Colonic mucosa (tissue), 4 donors: Measurements from ENCODE around the gene TBX1. TPM values are rescaled to one million over a fixed set of nuclear protein-coding genes. Genes with fewer than 3 reads are reported as not detected.

ENCODE experiments used
- DNase-seq: peaks from one replicate; pipeline ENCODE4 v3.0.0-alpha.2; 2020
- H3K27ac ChIP-seq: fragments of 200-600 bp; one replicate; pipeline ENCODE4 v1.8.0; 2021
- H3K27me3 ChIP-seq: fragments of 200-600 bp; one replicate; pipeline ENCODE4 v1.8.0; 2021
- H3K36me3 ChIP-seq: fragments of 200-600 bp; one replicate; pipeline ENCODE4 v1.8.0; 2021
- H3K4me1 ChIP-seq: fragments of 200-600 bp; one replicate; pipeline ENCODE4 v1.8.0; 2021; ENCODE audit warnings: mild to moderate bottlenecking
- H3K4me3 ChIP-seq: fragments of 200-600 bp; one replicate; pipeline ENCODE4 v1.8.0; 2021
- H3K9ac ChIP-seq, 2 donors: one replicate each; pipeline ENCODE4 v1.7.0; 2013; ENCODE audit warnings: control low read depth in 2 of 2, low read depth in 2 of 2, low read length in 2 of 2
- H3K9me3 ChIP-seq: fragments of 200-600 bp; one replicate; pipeline ENCODE4 v1.8.0; 2021
- CTCF ChIP-seq: fragments of 200-600 bp; IDR thresholded peaks from one replicate; pipeline ENCODE4 v1.8.0; 2022; ENCODE audit warnings: antibody characterized with exemption, mild to moderate bottlenecking
- intact Hi-C: fragments of 100-400 bp; cut with DNase I; formaldehyde crosslinking; loops from one replicate; pipeline ENCODE4 v1.14.1; 2022
- total RNA-seq, 2 donors: library from RNA; stranded (reverse); fragmentation: NEBNext Ultra II Directional in 1 of 2; extraction: Animal tissue kit (Norgen Biotek cat#: 25700) in 1 of 2; gene quantifications; one replicate each; pipeline ENCODE4 v1.2.1, GENCODE V29; 2021
- donor health status: healthy.
- donor health status: DM: no; HTN: no; CAD: no.
- donor health status: DM: no; HTN: no; CAD: no.

Gene TBX1
- total RNA-seq, 2 donors from 2014 or later = 0.80 to 1.9 TPM

GRCh38 chr22:19721330-19722177 is 39.0 kb upstream of the TBX1 start:
- H3K36me3 ChIP-seq = no peaks in the 10 kb centered on the region
- no peak for DNase-seq
- H3K27me3 ChIP-seq = peaks cover 65% of the 10 kb centered on the region
- intact Hi-C loops = no loop called here
- no peaks in the 10 kb centered on the region for H3K9me3 ChIP-seq
- no peak overlapping the region for H3K27ac ChIP-seq
- TF ChIP-seq CTCF = no peak
- no peak overlapping the region for H3K9ac ChIP-seq
- no peak overlapping the region for H3K4me3 ChIP-seq
- H3K4me1 ChIP-seq = peaks cover 8% of the 10 kb centered on the region

- intact Hi-C loops = no loop called here
- Histone ChIP-seq H3K4me3 (no peak overlapping the region), H3K27ac (no peak overlapping the region), H3K36me3 (no peaks in the 10 kb centered on the region), H3K9ac (no peak overlapping the region), H3K4me1 (peaks cover 8% of the 10 kb centered on the region), H3K27me3 (peaks cover 65% of the 10 kb centered on the region), H3K9me3 (no peaks in the 10 kb centered on the region)
- TF ChIP-seq CTCF = no peak
- DNase-seq = no peak
Observed at GRCh38 chr22:19722178-19722981, 38.2 kb upstream of the TBX1 start.

- H3K36me3 ChIP-seq = no peaks in the 10 kb centered on the region
- H3K9me3 ChIP-seq = no peaks in the 10 kb centered on the region
- no peak overlapping the region for H3K9ac ChIP-seq
- H3K27me3 ChIP-seq = peaks cover 65% of the 10 kb centered on the region
- TF ChIP-seq CTCF = no peak
- H3K27ac ChIP-seq = no peak overlapping the region
- no peak overlapping the region for H3K4me3 ChIP-seq
- DNase-seq = no peak
- intact Hi-C loops = no loop called here
- peaks cover 8% of the 10 kb centered on the region for H3K4me1 ChIP-seq
Observed at GRCh38 chr22:19722982-19723231, 37.7 kb upstream of the TBX1 start.

- H3K27me3 ChIP-seq = peaks cover 60% of the 10 kb centered on the region
- no peak within 1 kb of the TSS for H3K27ac ChIP-seq
- H3K9ac ChIP-seq = no peak within 1 kb of the TSS
- intact Hi-C loops = no loop called here
- DNase-seq = peak; percentile 42
- peaks cover 8% of the 10 kb centered on the region for H3K4me1 ChIP-seq
- H3K36me3 ChIP-seq = no peaks in the 10 kb centered on the region
- H3K9me3 ChIP-seq = no peaks in the 10 kb centered on the region
- H3K4me3 ChIP-seq = peak within 1 kb of the TSS; percentile 15
- TF ChIP-seq CTCF = no peak
Observed at GRCh38 chr22:19723232-19723982, 37.2 kb upstream of the TBX1 start, which contains the start of gene GP1BB. GP1BB (plus strand) TSS chr22:19723539; CDS start chr22:19723570, 31 bp downstream.
